SJCRH30 (cell line): Measurements from ENCODE around the gene UGGT2. TPM values are rescaled to one million over a fixed set of nuclear protein-coding genes. Genes with fewer than 3 reads are reported as not detected.

ENCODE experiments used
- DNase-seq, 2 experiments: peaks; one replicate each; pipeline ENCODE4 v3.0.0-alpha.2; 2015 to 2020
- H3K27ac ChIP-seq: fragments of 250-450 bp; sonication (Bioruptor Pico); 2 replicates; pipeline ENCODE4 v1.5.1; 2020; ENCODE audit warnings: mild to moderate bottlenecking, moderate library complexity
- H3K27me3 ChIP-seq: fragments of 250-450 bp; sonication (Bioruptor Pico); 2 replicates; pipeline ENCODE4 v1.5.1; 2020; ENCODE audit warnings: mild to moderate bottlenecking, moderate library complexity
- H3K36me3 ChIP-seq: fragments of 250-450 bp; sonication (Bioruptor Pico); 2 replicates; pipeline ENCODE4 v1.5.1; 2020; ENCODE audit warnings: mild to moderate bottlenecking, moderate library complexity
- H3K4me1 ChIP-seq: fragments of 250-450 bp; sonication (Bioruptor Pico); 2 replicates; pipeline ENCODE4 v1.5.1; 2020; ENCODE audit warnings: mild to moderate bottlenecking, moderate library complexity
- H3K4me3 ChIP-seq: fragments of 250-450 bp; sonication (Bioruptor Pico); 2 replicates; pipeline ENCODE4 v1.5.1; 2020; ENCODE audit warnings: mild to moderate bottlenecking, moderate library complexity
- H3K9me3 ChIP-seq: fragments of 250-450 bp; sonication (Bioruptor Pico); replicated peaks from 2 replicates; pipeline ENCODE4 v1.5.1; 2020; ENCODE audit warnings: mild to moderate bottlenecking, moderate library complexity
- total RNA-seq: library from RNA; depleted of rRNA; stranded (reverse); fragments of >200 nt; shearing (Covaris generic); gene quantifications from 2 replicates; pipeline ENCODE4 v1.2.3, GENCODE V29; 2014; rRNA removed

The UGGT2 gene
- total RNA-seq: 27.0 and 34.6 TPM in 2 replicates

GRCh38 chr13:96053003-96053703, at the start of gene UGGT2:
Gene UGGT2, minus strand, starts transcription at chr13:96053401. Its CDS starts 89 bp downstream, at chr13:96053312.
- Histone ChIP-seq H3K36me3 (no peaks in the 10 kb centered on the region; the same call in 1 of the 2 replicates), H3K4me3 (peak within 1 kb of the TSS; percentile 82), H3K27ac (peak within 1 kb of the TSS; percentile 71), H3K4me1 (no peaks in the 10 kb centered on the region), H3K9me3 (no peaks in the 10 kb centered on the region), H3K27me3 (0 out of 2 replicates have a peak, but pooled peaks cover 2% of the 10 kb centered on the region)
- peak; percentile 92 to 93 for DNase-seq

DNA sequence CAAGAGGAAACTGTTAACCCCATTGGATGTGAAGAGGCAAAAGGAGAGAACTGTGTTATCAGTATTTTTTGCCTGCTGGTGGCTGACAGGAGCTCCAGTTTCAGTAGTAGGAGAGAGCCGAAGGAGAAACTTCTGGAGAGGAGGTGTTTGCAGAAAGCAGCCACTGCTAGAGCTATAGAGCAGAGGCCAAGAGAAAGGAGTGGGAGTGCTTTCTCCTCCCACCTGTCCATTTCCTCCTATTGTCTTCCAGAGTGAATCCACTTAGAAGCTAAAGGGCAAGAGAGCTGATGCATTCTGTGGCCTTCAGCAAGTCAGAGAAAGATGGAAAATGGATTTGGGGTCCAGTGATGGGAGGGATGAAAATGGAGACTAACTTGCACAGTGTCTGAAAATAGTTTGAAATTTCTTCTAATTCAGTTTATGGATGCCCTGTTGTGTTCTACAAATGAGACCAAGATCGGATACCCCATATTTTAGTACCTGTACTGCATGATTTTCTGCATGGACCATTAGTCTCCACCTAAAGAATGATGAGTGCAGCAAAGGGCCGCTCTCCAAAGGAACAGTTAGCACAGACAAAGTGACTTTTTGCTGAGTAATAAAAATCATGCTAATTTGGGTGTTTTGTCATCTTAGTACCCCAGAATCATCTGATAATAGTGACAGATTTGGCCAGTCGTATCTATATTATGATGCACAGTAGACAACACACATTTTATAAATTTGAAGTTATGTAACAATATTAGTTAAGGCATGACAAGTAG, 47.4 kb upstream of the UGGT2 start:
- H3K4me1 ChIP-seq: no peaks in the 10 kb centered on the region
- DNase-seq: no peak
- H3K27me3 ChIP-seq: no peaks in the 10 kb centered on the region
- no peak overlapping the region for H3K27ac ChIP-seq
- no peak overlapping the region for H3K4me3 ChIP-seq
- no peaks in the 10 kb centered on the region for H3K36me3 ChIP-seq
- no peaks in the 10 kb centered on the region for H3K9me3 ChIP-seq

DNA sequence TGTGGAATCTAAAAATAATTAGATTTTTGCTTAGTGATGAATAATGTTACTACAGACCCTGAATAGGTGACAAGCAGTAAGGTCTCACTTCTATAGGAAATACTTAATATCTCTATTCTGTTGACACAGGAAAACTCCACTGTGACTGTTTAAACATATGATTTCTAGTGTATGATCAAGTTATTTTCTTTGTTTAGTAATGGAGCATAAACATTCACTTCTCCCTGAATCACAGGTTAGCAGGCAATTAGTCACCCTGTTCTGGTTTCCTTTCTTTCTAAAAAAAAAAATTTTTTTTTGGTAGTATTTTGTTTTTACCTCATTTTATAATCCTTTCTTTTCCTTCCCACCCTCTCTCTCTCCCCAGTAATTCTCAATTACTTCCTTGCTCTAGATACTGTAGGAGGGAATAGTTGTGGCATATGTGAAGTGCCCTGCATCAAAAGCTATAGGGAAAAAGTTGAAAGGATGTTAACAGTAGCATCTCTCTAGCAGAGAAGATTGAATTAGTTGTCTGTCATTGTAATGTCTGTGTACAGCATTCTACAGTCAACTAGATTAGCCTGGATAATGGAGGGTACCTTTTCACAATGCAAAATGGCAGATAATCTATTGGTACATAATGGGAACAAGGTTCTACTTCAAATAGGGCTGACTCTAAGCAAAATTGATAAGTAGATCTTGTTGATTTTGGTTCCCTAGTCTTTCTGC, 40.2 kb upstream of the UGGT2 start:
- no peaks in the 10 kb centered on the region for H3K4me1 ChIP-seq
- H3K27ac ChIP-seq: no peak overlapping the region
- H3K36me3 ChIP-seq: no peaks in the 10 kb centered on the region
- H3K9me3 ChIP-seq: no peaks in the 10 kb centered on the region
- DNase-seq: no peak
- H3K4me3 ChIP-seq: no peak overlapping the region
- H3K27me3 ChIP-seq: peaks cover 32% of the 10 kb centered on the region

- H3K27ac ChIP-seq: no peak overlapping the region
- peaks cover 35% of the 10 kb centered on the region for H3K27me3 ChIP-seq
- no peaks in the 10 kb centered on the region for H3K4me1 ChIP-seq
- no peaks in the 10 kb centered on the region for H3K36me3 ChIP-seq
- H3K9me3 ChIP-seq: no peaks in the 10 kb centered on the region
- DNase-seq: no peak
- no peak overlapping the region for H3K4me3 ChIP-seq
These were observed 38.2 kb upstream of the UGGT2 start for GRCh38 chr13:96091164-96092117.

DNA sequence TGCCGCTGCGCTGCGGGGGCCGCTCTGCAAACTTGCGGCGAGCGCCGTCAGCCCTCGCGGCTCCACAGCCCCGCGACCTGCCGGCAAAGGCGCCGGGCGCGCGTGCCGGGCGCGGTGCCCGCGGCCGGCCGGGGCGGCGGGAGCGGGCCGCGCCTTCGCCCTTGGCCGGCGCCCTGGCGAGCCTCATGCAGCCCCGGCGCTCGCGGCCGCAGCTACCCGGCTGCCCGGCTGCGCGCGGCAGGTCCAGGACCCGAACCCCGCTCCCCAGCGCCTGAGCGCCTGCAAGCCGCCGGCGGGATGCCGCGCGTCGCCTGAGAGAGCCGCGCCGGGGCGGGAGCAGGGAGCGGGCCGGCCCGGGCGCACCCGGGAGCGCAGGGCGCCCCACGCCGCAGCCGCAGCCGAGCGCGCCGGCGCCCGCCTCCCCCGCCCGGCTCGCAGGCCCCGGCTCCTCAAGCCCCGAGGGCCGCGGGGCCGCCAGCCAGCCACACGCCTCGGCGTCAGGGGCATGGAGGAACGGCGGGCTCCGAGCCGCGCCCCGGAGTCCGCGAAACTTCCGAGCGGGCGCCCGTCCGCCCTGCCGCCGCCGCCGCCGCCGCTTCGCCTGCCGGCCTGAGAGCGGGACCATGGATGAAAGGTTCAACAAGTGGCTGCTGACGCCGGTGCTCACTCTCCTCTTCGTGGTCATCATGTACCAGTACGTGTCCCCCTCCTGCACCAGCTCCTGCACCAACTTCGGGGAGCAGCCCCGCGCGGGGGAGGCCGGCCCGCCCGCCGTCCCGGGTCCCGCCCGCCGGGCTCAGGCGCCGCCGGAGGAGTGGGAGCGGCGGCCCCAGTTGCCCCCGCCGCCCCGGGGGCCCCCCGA, 37.3 kb upstream of the UGGT2 start:
- Histone ChIP-seq H3K27me3 (peaks cover 35% of the 10 kb centered on the region), H3K4me3 (peak overlapping the region; percentile 63), H3K9me3 (no peaks in the 10 kb centered on the region), H3K27ac (no peak overlapping the region), H3K4me1 (no peaks in the 10 kb centered on the region), H3K36me3 (no peaks in the 10 kb centered on the region)
- DNase-seq: peak; percentile 11 to 27

- no peaks in the 10 kb centered on the region for H3K9me3 ChIP-seq
- DNase-seq: peak; percentile 32 to 45
- peaks cover 35% of the 10 kb centered on the region for H3K27me3 ChIP-seq
- H3K4me3 ChIP-seq: peak within 1 kb of the TSS; percentile 63
- H3K27ac ChIP-seq: no peak within 1 kb of the TSS
- no peaks in the 10 kb centered on the region for H3K36me3 ChIP-seq
- H3K4me1 ChIP-seq: no peaks in the 10 kb centered on the region
These were observed 36.6 kb upstream of the UGGT2 start, which contains the start of gene HS6ST3 for GRCh38 chr13:96089749-96090239. Gene HS6ST3, plus strand, starts transcription at chr13:96090107.

- H3K4me1 ChIP-seq: no peaks in the 10 kb centered on the region
- DNase-seq: no peak
- H3K36me3 ChIP-seq: no peaks in the 10 kb centered on the region
- H3K9me3 ChIP-seq: no peaks in the 10 kb centered on the region
- H3K4me3 ChIP-seq: no peak overlapping the region
- H3K27ac ChIP-seq: no peak overlapping the region
- peaks cover 35% of the 10 kb centered on the region for H3K27me3 ChIP-seq
These were observed 35.9 kb upstream of the UGGT2 start for GRCh38 chr13:96089139-96089538.

- Histone ChIP-seq H3K27ac (no peak overlapping the region), H3K9me3 (no peaks in the 10 kb centered on the region), H3K4me1 (no peaks in the 10 kb centered on the region), H3K36me3 (no peaks in the 10 kb centered on the region), H3K4me3 (no peak overlapping the region), H3K27me3 (peaks cover 21% of the 10 kb centered on the region)
- no peak for DNase-seq
These were observed 33.5 kb upstream of the UGGT2 start for GRCh38 chr13:96086736-96087135.

GRCh38 chr13:96082640-96083039, 29.4 kb upstream of the UGGT2 start:
- no peak overlapping the region for H3K27ac ChIP-seq
- no peak overlapping the region for H3K4me3 ChIP-seq
- H3K27me3 ChIP-seq: no peaks in the 10 kb centered on the region
- H3K4me1 ChIP-seq: no peaks in the 10 kb centered on the region
- no peaks in the 10 kb centered on the region for H3K9me3 ChIP-seq
- DNase-seq: no peak
- no peaks in the 10 kb centered on the region for H3K36me3 ChIP-seq

GRCh38 chr13:96081888-96082287, 28.7 kb upstream of the UGGT2 start:
- H3K27me3 ChIP-seq: no peaks in the 10 kb centered on the region
- no peak for DNase-seq
- H3K9me3 ChIP-seq: no peaks in the 10 kb centered on the region
- no peak overlapping the region for H3K4me3 ChIP-seq
- no peak overlapping the region for H3K27ac ChIP-seq
- H3K4me1 ChIP-seq: no peaks in the 10 kb centered on the region
- no peaks in the 10 kb centered on the region for H3K36me3 ChIP-seq

DNA sequence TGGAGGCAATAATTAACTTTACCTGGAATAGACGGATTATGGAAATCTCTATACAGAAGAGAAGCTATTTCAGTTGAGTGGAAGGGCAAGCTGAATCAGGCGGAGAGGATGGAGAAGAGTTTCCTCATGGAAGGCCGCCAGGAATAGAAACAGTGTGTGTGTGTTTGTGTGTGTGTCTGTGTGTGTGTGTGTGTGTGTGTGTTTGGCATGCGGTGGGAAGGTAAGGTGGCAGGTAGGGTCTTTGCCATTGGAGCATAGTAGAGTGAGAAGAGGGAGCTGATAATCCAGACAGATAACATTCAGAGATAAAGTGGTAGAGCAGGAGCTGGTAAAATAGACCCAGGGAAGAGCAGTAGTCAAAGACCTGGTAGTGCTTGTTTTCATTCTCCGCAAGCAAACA, 27.5 kb upstream of the UGGT2 start:
- Histone ChIP-seq H3K4me1 (no peaks in the 10 kb centered on the region), H3K4me3 (no peak overlapping the region), H3K9me3 (no peaks in the 10 kb centered on the region), H3K27ac (no peak overlapping the region), H3K27me3 (no peaks in the 10 kb centered on the region), H3K36me3 (no peaks in the 10 kb centered on the region)
- no peak for DNase-seq

DNA sequence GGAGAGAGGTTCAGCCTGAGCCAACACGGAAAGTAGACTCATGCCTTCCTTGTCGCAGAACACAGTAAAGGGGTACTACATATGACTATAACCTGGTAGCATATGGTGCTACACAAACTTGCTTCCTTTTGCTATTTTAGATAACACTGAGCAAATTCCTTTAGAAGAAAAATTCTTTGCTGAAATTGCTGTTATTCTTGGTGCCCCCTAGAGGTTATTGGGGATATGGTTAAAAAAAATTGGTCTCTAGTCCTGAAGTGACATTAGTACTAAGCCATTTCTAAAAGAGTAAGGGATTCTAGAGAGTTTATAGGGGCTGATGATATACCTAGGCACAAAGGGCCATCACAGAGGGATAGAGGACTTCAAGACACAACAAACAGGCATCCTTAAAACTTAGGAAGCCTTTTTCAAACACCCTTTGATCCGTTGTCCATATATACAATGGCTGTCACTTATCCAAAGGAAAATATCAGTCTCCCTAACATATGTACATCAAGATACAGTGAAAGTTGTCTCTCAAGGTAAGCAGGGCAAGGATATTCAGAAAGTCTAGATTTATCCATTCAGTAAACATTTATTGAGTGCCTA, 22.8 kb upstream of the UGGT2 start:
- no peaks in the 10 kb centered on the region for H3K36me3 ChIP-seq
- no peaks in the 10 kb centered on the region for H3K9me3 ChIP-seq
- H3K27me3 ChIP-seq: no peaks in the 10 kb centered on the region
- no peak overlapping the region for H3K4me3 ChIP-seq
- no peak overlapping the region for H3K27ac ChIP-seq
- no peaks in the 10 kb centered on the region for H3K4me1 ChIP-seq
- peak in 1 of 2 experiments; percentile 24 for DNase-seq

GRCh38 chr13:96072392-96072791, 19.2 kb upstream of the UGGT2 start:
- no peak for DNase-seq
- H3K4me1 ChIP-seq: no peaks in the 10 kb centered on the region
- H3K4me3 ChIP-seq: no peak overlapping the region
- no peak overlapping the region for H3K27ac ChIP-seq
- no peaks in the 10 kb centered on the region for H3K27me3 ChIP-seq
- no peaks in the 10 kb centered on the region for H3K9me3 ChIP-seq
- H3K36me3 ChIP-seq: no peaks in the 10 kb centered on the region
